GM19043 (cell line): Measurements from ENCODE around the gene HDGFL1.

Source experiments
- ATAC-seq: cut with Tn5 transposase; IDR thresholded peaks from one replicate; pipeline ENCODE4 v1.9.1; 2021; ENCODE audit warnings: low read depth; ENCODE audit not compliant: unreplicated experiment

HDGFL1 gene

GRCh38 chr6:22569281-22570184 lies at the start of gene HDGFL1:
Gene HDGFL1 (plus strand): TSS chr6:22569566. CDS start chr6:22569576, 10 bp downstream.
- ATAC-seq = no peak

GRCh38 chr6:22521035-22521434 lies 48.3 kb upstream of the HDGFL1 start:
- ATAC-seq = no peak

GRCh38 chr6:22526736-22527135 lies 42.6 kb upstream of the HDGFL1 start:
- ATAC-seq = no peak

- no peak for ATAC-seq
Measured at GRCh38 chr6:22529866-22530265, 39.5 kb upstream of the HDGFL1 start.

GRCh38 chr6:22530506-22530905 lies 38.9 kb upstream of the HDGFL1 start:
- no peak for ATAC-seq

GRCh38 chr6:22536122-22536521 lies 33.2 kb upstream of the HDGFL1 start:
- ATAC-seq = no peak

- ATAC-seq = no peak
Measured at GRCh38 chr6:22544476-22544875, 24.9 kb upstream of the HDGFL1 start.

GRCh38 chr6:22545051-22545450 lies 24.3 kb upstream of the HDGFL1 start:
- no peak for ATAC-seq

- no peak for ATAC-seq
Measured at GRCh38 chr6:22546236-22546635, 23.1 kb upstream of the HDGFL1 start.

- ATAC-seq = no peak
Measured at GRCh38 chr6:22550971-22551670, 18.2 kb upstream of the HDGFL1 start.

- no peak for ATAC-seq
Measured at GRCh38 chr6:22556266-22556665, 13.1 kb upstream of the HDGFL1 start.

- no peak for ATAC-seq
Measured at GRCh38 chr6:22557007-22557406, 12.4 kb upstream of the HDGFL1 start.

GRCh38 chr6:22558288-22558882 lies 11.0 kb upstream of the HDGFL1 start:
- ATAC-seq = no peak

GRCh38 chr6:22568854-22569253 lies 512 bp upstream of the HDGFL1 start:
- no peak for ATAC-seq

GRCh38 chr6:22570185-22570551 lies 802 bp downstream of the HDGFL1 start:
- ATAC-seq = no peak

GRCh38 chr6:22575190-22575589 lies 5.8 kb downstream of the HDGFL1 start:
- ATAC-seq = no peak

- no peak for ATAC-seq
Measured at GRCh38 chr6:22579439-22579838, 10.1 kb downstream of the HDGFL1 start.

- no peak for ATAC-seq
Measured at GRCh38 chr6:22580337-22580736, 11.0 kb downstream of the HDGFL1 start.

- ATAC-seq = no peak
Measured at GRCh38 chr6:22582417-22583205, 13.2 kb downstream of the HDGFL1 start.

GRCh38 chr6:22583230-22583629 lies 13.9 kb downstream of the HDGFL1 start:
- no peak for ATAC-seq

GRCh38 chr6:22583927-22584326 lies 14.6 kb downstream of the HDGFL1 start:
- no peak for ATAC-seq
